ENCODE measurements around the gene VAT1.

Gene VAT1

GRCh38 chr17:43027091-43028032 is 5.2 kb upstream of the VAT1 start:
- H3K27me3 ChIP-seq (ENCODE audit: control insufficient read depth, insufficient read depth, low read length, poor library complexity, severe bottlenecking) = no peaks in the 10 kb centered on the region
- H3K4me3 ChIP-seq (ENCODE audit: insufficient read depth, low read depth, low read length) = no peak overlapping the region
- H3K27ac ChIP-seq (ENCODE audit: insufficient read depth, low read depth, low read length, poor library complexity, severe bottlenecking) = no peak overlapping the region
- peaks cover 7% of the 10 kb centered on the region for H3K36me3 ChIP-seq (ENCODE audit: control insufficient read depth, insufficient read depth, low read length)
- WGBS, 2 experiments = 60 to 69% methylated on average over 9 of the region's 9 CpGs
- H3K9me3 ChIP-seq (ENCODE audit: control insufficient read depth, low read length) = no peaks in the 10 kb centered on the region
- H3K4me1 ChIP-seq (ENCODE audit: control insufficient read depth, insufficient read depth, low read length) = peaks cover 16% of the 10 kb centered on the region

GRCh38 chr17:43026595-43026994 is 4.4 kb upstream of the VAT1 start:
- Histone ChIP-seq H3K36me3 (ENCODE audit: control insufficient read depth, insufficient read depth, low read length) (peaks cover 7% of the 10 kb centered on the region), H3K27ac (ENCODE audit: insufficient read depth, low read depth, low read length, poor library complexity, severe bottlenecking) (no peak overlapping the region), H3K4me3 (ENCODE audit: insufficient read depth, low read depth, low read length) (no peak overlapping the region), H3K9me3 (ENCODE audit: control insufficient read depth, low read length) (no peaks in the 10 kb centered on the region), H3K27me3 (ENCODE audit: control insufficient read depth, insufficient read depth, low read length, poor library complexity, severe bottlenecking) (no peaks in the 10 kb centered on the region), H3K4me1 (ENCODE audit: control insufficient read depth, insufficient read depth, low read length) (peaks cover 16% of the 10 kb centered on the region)
- 93 to 95% methylated on average over 5 of the region's 5 CpGs for WGBS, 2 experiments

GRCh38 chr17:43025766-43026537 is 3.8 kb upstream of the VAT1 start:
- Histone ChIP-seq H3K9me3 (ENCODE audit: control insufficient read depth, low read length) (no peaks in the 10 kb centered on the region), H3K27me3 (ENCODE audit: control insufficient read depth, insufficient read depth, low read length, poor library complexity, severe bottlenecking) (no peaks in the 10 kb centered on the region), H3K27ac (ENCODE audit: insufficient read depth, low read depth, low read length, poor library complexity, severe bottlenecking) (no peak overlapping the region), H3K4me1 (ENCODE audit: control insufficient read depth, insufficient read depth, low read length) (peaks cover 16% of the 10 kb centered on the region), H3K4me3 (ENCODE audit: insufficient read depth, low read depth, low read length) (peak overlapping the region; percentile 53), H3K36me3 (ENCODE audit: control insufficient read depth, insufficient read depth, low read length) (peaks cover 7% of the 10 kb centered on the region)
- WGBS, 2 experiments = 64 to 65% methylated on average over 16 of the region's 16 CpGs

- H3K36me3 ChIP-seq (ENCODE audit: control insufficient read depth, insufficient read depth, low read length) = peaks cover 7% of the 10 kb centered on the region
- 1% methylated on average over 27 of the region's 27 CpGs for WGBS, 2 experiments
- H3K9me3 ChIP-seq (ENCODE audit: control insufficient read depth, low read length) = no peaks in the 10 kb centered on the region
- H3K27me3 ChIP-seq (ENCODE audit: control insufficient read depth, insufficient read depth, low read length, poor library complexity, severe bottlenecking) = no peaks in the 10 kb centered on the region
- peak overlapping the region; percentile 1 for H3K27ac ChIP-seq (ENCODE audit: insufficient read depth, low read depth, low read length, poor library complexity, severe bottlenecking)
- peaks cover 19% of the 10 kb centered on the region for H3K4me1 ChIP-seq (ENCODE audit: control insufficient read depth, insufficient read depth, low read length)
- peak overlapping the region; percentile 53 for H3K4me3 ChIP-seq (ENCODE audit: insufficient read depth, low read depth, low read length)
These were observed 3.1 kb upstream of the VAT1 start for GRCh38 chr17:43025290-43025657.

- Histone ChIP-seq H3K36me3 (ENCODE audit: control insufficient read depth, insufficient read depth, low read length) (peaks cover 7% of the 10 kb centered on the region), H3K9me3 (ENCODE audit: control insufficient read depth, low read length) (no peaks in the 10 kb centered on the region), H3K4me3 (ENCODE audit: insufficient read depth, low read depth, low read length) (peak within 1 kb of the TSS; percentile 53), H3K4me1 (ENCODE audit: control insufficient read depth, insufficient read depth, low read length) (peaks cover 25% of the 10 kb centered on the region), H3K27ac (ENCODE audit: insufficient read depth, low read depth, low read length, poor library complexity, severe bottlenecking) (peak within 1 kb of the TSS; percentile 94), H3K27me3 (ENCODE audit: control insufficient read depth, insufficient read depth, low read length, poor library complexity, severe bottlenecking) (no peaks in the 10 kb centered on the region)
- WGBS, 2 experiments = 0 to 1% methylated on average over 51 to 61 of the region's 61 CpGs
These were observed 2.5 kb upstream of the VAT1 start, which contains the start of gene RND2 for GRCh38 chr17:43024407-43025289. Gene RND2 (plus strand): TSS chr17:43025231. CDS start chr17:43025348, 117 bp downstream.

GRCh38 chr17:43020789-43021740 is 1.1 kb downstream of the VAT1 start:
- peak overlapping the region; percentile 50 for H3K27ac ChIP-seq (ENCODE audit: insufficient read depth, low read depth, low read length, poor library complexity, severe bottlenecking)
- WGBS, 2 experiments = 7 to 15% methylated on average over 26 to 36 of the region's 40 CpGs
- no peaks in the 10 kb centered on the region for H3K9me3 ChIP-seq (ENCODE audit: control insufficient read depth, low read length)
- H3K4me3 ChIP-seq (ENCODE audit: insufficient read depth, low read depth, low read length) = peak overlapping the region; percentile 97
- peaks cover 33% of the 10 kb centered on the region for H3K4me1 ChIP-seq (ENCODE audit: control insufficient read depth, insufficient read depth, low read length)
- no peaks in the 10 kb centered on the region for H3K27me3 ChIP-seq (ENCODE audit: control insufficient read depth, insufficient read depth, low read length, poor library complexity, severe bottlenecking)
- H3K36me3 ChIP-seq (ENCODE audit: control insufficient read depth, insufficient read depth, low read length) = peaks cover 5% of the 10 kb centered on the region

- Histone ChIP-seq H3K36me3 (ENCODE audit: control insufficient read depth, insufficient read depth, low read length) (peaks cover 5% of the 10 kb centered on the region), H3K4me1 (ENCODE audit: control insufficient read depth, insufficient read depth, low read length) (peaks cover 37% of the 10 kb centered on the region), H3K27ac (ENCODE audit: insufficient read depth, low read depth, low read length, poor library complexity, severe bottlenecking) (no peak overlapping the region), H3K9me3 (ENCODE audit: control insufficient read depth, low read length) (no peaks in the 10 kb centered on the region), H3K4me3 (ENCODE audit: insufficient read depth, low read depth, low read length) (no peak overlapping the region), H3K27me3 (ENCODE audit: control insufficient read depth, insufficient read depth, low read length, poor library complexity, severe bottlenecking) (no peaks in the 10 kb centered on the region)
- 82 to 86% methylated on average over 6 of the region's 6 CpGs for WGBS, 2 experiments
These were observed 2.1 kb downstream of the VAT1 start for GRCh38 chr17:43020030-43020621.

- Histone ChIP-seq H3K36me3 (ENCODE audit: control insufficient read depth, insufficient read depth, low read length) (peaks cover 5% of the 10 kb centered on the region), H3K4me3 (ENCODE audit: insufficient read depth, low read depth, low read length) (no peak overlapping the region), H3K9me3 (ENCODE audit: control insufficient read depth, low read length) (no peaks in the 10 kb centered on the region), H3K27ac (ENCODE audit: insufficient read depth, low read depth, low read length, poor library complexity, severe bottlenecking) (no peak overlapping the region), H3K27me3 (ENCODE audit: control insufficient read depth, insufficient read depth, low read length, poor library complexity, severe bottlenecking) (no peaks in the 10 kb centered on the region), H3K4me1 (ENCODE audit: control insufficient read depth, insufficient read depth, low read length) (peaks cover 41% of the 10 kb centered on the region)
- 77 to 82% methylated on average over 7 of the region's 7 CpGs for WGBS, 2 experiments
These were observed 2.8 kb downstream of the VAT1 start for GRCh38 chr17:43019418-43019817.

- no peaks in the 10 kb centered on the region for H3K27me3 ChIP-seq (ENCODE audit: control insufficient read depth, insufficient read depth, low read length, poor library complexity, severe bottlenecking)
- peaks cover 5% of the 10 kb centered on the region for H3K36me3 ChIP-seq (ENCODE audit: control insufficient read depth, insufficient read depth, low read length)
- peaks cover 41% of the 10 kb centered on the region for H3K4me1 ChIP-seq (ENCODE audit: control insufficient read depth, insufficient read depth, low read length)
- WGBS, 2 experiments = 92 to 94% methylated on average over 4 of the region's 4 CpGs
- no peak overlapping the region for H3K4me3 ChIP-seq (ENCODE audit: insufficient read depth, low read depth, low read length)
- no peak overlapping the region for H3K27ac ChIP-seq (ENCODE audit: insufficient read depth, low read depth, low read length, poor library complexity, severe bottlenecking)
- no peaks in the 10 kb centered on the region for H3K9me3 ChIP-seq (ENCODE audit: control insufficient read depth, low read length)
These were observed 3.3 kb downstream of the VAT1 start for GRCh38 chr17:43018932-43019331.

Data from ectodermal cell (in vitro differentiated cells).